DOHH2 (cell line): Measurements from ENCODE around the gene FKBP5.

Experiments used
- EZH2phosphoT487 ChIP-seq: fragments of 200-600 bp; sonication (generic); IDR thresholded peaks from 2 replicates; pipeline ENCODE4 v1.6.1; 2017; ENCODE audit warnings: borderline replicate concordance, mild to moderate bottlenecking, antibody characterized with exemption, low read length, moderate library complexity, mixed read lengths
- TF ChIP-seq, protein P1 (sequence below): fragments of 200-600 bp; sonication (generic); IDR thresholded peaks from one replicate; pipeline ENCODE4 v1.5.1; 2014; ENCODE audit warnings: antibody characterized with exemption, mild to moderate bottlenecking, low read depth, low read length; ENCODE audit not compliant: poor library complexity, severe bottlenecking

DNA sequence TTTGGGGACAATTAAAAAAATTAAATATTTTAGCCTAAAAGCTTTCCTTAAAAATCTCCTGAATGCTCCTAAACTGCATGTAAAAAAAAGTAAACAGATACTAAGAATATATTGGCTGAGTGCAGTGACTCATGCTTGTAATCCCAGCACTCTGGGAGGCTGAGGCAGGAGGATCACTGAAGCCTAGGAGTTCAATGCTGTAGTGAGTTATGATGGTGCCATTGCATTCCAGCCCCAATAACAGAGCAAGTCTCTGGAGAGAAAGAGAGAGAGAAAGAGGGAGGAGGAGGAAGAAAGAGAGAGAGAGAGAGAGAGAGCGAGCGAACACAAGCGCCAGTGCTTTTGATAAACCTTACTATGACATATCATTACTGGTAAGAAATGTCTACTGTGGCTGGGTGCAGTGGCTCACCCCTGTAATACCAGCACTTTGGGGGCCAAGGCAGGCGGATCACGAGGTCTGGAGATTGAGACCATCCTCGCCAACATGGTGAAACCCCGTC, 58.8 kb downstream of the FKBP5 start:
- TF ChIP-seq, protein P1, sequence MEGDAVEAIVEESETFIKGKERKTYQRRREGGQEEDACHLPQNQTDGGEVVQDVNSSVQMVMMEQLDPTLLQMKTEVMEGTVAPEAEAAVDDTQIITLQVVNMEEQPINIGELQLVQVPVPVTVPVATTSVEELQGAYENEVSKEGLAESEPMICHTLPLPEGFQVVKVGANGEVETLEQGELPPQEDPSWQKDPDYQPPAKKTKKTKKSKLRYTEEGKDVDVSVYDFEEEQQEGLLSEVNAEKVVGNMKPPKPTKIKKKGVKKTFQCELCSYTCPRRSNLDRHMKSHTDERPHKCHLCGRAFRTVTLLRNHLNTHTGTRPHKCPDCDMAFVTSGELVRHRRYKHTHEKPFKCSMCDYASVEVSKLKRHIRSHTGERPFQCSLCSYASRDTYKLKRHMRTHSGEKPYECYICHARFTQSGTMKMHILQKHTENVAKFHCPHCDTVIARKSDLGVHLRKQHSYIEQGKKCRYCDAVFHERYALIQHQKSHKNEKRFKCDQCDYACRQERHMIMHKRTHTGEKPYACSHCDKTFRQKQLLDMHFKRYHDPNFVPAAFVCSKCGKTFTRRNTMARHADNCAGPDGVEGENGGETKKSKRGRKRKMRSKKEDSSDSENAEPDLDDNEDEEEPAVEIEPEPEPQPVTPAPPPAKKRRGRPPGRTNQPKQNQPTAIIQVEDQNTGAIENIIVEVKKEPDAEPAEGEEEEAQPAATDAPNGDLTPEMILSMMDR: no peak
- TF ChIP-seq EZH2phosphoT487: no peak
